SU-DHL-6 (cell line): ENCODE measurements around the gene TMSB4X.
A peak's percentile ranks its signal among the peaks of the same experiment; 100 is the strongest.

Experiments
- H2AFZ ChIP-seq: fragments of 200-600 bp; sonication (generic); 2 replicates; pipeline ENCODE4 v1.6.1; 2014; ENCODE audit warnings: low read depth, mild to moderate bottlenecking, moderate library complexity, mixed read lengths, antibody characterized with exemption, low read length; ENCODE audit not compliant: severe bottlenecking
- H3F3A ChIP-seq: fragments of 200-600 bp; shearing (Covaris generic); 2 replicates; pipeline ENCODE4 v1.6.0; 2016; ENCODE audit warnings: antibody characterized with exemption, mild to moderate bottlenecking; ENCODE audit not compliant: insufficient read depth
- H3K27ac ChIP-seq: fragments of 200-600 bp; sonication (generic); 2 replicates; pipeline ENCODE4 v1.5.1; 2016; ENCODE audit warnings: low read depth, mild to moderate bottlenecking, low read length, moderate library complexity, mixed read lengths
- H3K27me3 ChIP-seq: fragments of 200-600 bp; sonication (generic), shearing (Covaris generic); 2 replicates; pipeline ENCODE4 v1.6.0; 2014; ENCODE audit warnings: mild to moderate bottlenecking, low read length
- H3K36me3 ChIP-seq: fragments of 200-600 bp; sonication (generic); 2 replicates; pipeline ENCODE4 v1.6.1; 2014; ENCODE audit warnings: mild to moderate bottlenecking, low read length, mixed read lengths
- H3K4me2 ChIP-seq: fragments of 300-600, 200-600 bp; shearing (Covaris generic), sonication (generic); 2 replicates; pipeline ENCODE4 v1.6.0; 2014; ENCODE audit warnings: low read length, low read depth, mild to moderate bottlenecking; ENCODE audit not compliant: poor library complexity, severe bottlenecking
- H3K4me3 ChIP-seq: fragments of 200-600 bp; sonication (generic); 2 replicates; pipeline ENCODE4 v1.5.1; 2014; ENCODE audit warnings: antibody characterized with exemption, low read length, mild to moderate bottlenecking, mixed read lengths; ENCODE audit not compliant: insufficient read depth, poor library complexity, severe bottlenecking
- H3K79me2 ChIP-seq: fragments of 200-600 bp; sonication (generic); 2 replicates; pipeline ENCODE4 v1.6.1; 2014; ENCODE audit warnings: mild to moderate bottlenecking, low read length, moderate library complexity; ENCODE audit not compliant: insufficient read depth
- H3K9ac ChIP-seq: fragments of 200-600 bp; sonication (generic); 2 replicates; pipeline ENCODE4 v1.7.0; 2014; ENCODE audit warnings: mild to moderate bottlenecking, low read length
- H3K9me2 ChIP-seq: fragments of 200-600 bp; sonication (generic); replicated peaks from 2 replicates; pipeline ENCODE4 v1.6.1; 2014; ENCODE audit warnings: low read length; ENCODE audit not compliant: insufficient read depth
- H3K9me3 ChIP-seq: fragments of 200-600 bp; sonication (generic); 2 replicates; pipeline ENCODE4 v1.6.1; 2014; ENCODE audit warnings: low read length, mixed read lengths; ENCODE audit not compliant: insufficient read depth
- H4K20me1 ChIP-seq: fragments of 200-600 bp; sonication (generic); 2 replicates; pipeline ENCODE4 v1.6.1; 2014; ENCODE audit warnings: low read depth, mild to moderate bottlenecking, antibody characterized with exemption, low read length, moderate library complexity, mixed read lengths
- CTCF ChIP-seq: fragments of 200-600 bp; sonication (generic); IDR thresholded peaks from one replicate; pipeline ENCODE4 v1.5.1; 2017; ENCODE audit warnings: antibody characterized with exemption, mild to moderate bottlenecking, low read length, moderate library complexity; ENCODE audit not compliant: insufficient read depth, poor library complexity, severe bottlenecking
- EZH2phosphoT487 ChIP-seq: fragments of 200-600 bp; sonication (generic), shearing (Covaris generic); conservative IDR thresholded peaks from 2 replicates; pipeline ENCODE4 v1.6.1; 2018; ENCODE audit warnings: mild to moderate bottlenecking, antibody characterized with exemption, low read length, moderate library complexity, mixed read lengths

The TMSB4X gene

GRCh38 chrX:12970691-12971202, 4.2 kb upstream of the TMSB4X start:
- no peaks in the 10 kb centered on the region for H3K9me3 ChIP-seq
- peak overlapping the region; percentile 99 for H3K27ac ChIP-seq
- peaks cover 7% of the 10 kb centered on the region for H3K36me3 ChIP-seq
- H3K4me2 ChIP-seq, result peak overlapping the region; percentile 100
- H3K4me3 ChIP-seq, result peak overlapping the region; percentile 68
- H2AFZ ChIP-seq, result peak overlapping the region; percentile 18
- no peaks in the 10 kb centered on the region for H3K9me2 ChIP-seq
- H3F3A ChIP-seq, result peaks cover 56% of the 10 kb centered on the region
- no peaks in the 10 kb centered on the region for H3K27me3 ChIP-seq
- peak overlapping the region; percentile 99 for H3K9ac ChIP-seq
- TF ChIP-seq CTCF (no peak), EZH2phosphoT487 (no peak)
- no peaks in the 10 kb centered on the region for H4K20me1 ChIP-seq
- H3K79me2 ChIP-seq, result peaks cover 26% of the 10 kb centered on the region

- no peak overlapping the region for H2AFZ ChIP-seq
- peaks cover 32% of the 10 kb centered on the region for H3K79me2 ChIP-seq
- H3F3A ChIP-seq, result peaks cover 62% of the 10 kb centered on the region
- H3K27me3 ChIP-seq, result no peaks in the 10 kb centered on the region
- no peaks in the 10 kb centered on the region for H3K9me2 ChIP-seq
- no peaks in the 10 kb centered on the region for H3K9me3 ChIP-seq
- H3K4me2 ChIP-seq, result peak overlapping the region; percentile 100
- peak overlapping the region; percentile 99 for H3K27ac ChIP-seq
- H4K20me1 ChIP-seq, result no peaks in the 10 kb centered on the region
- peak overlapping the region; percentile 68 for H3K4me3 ChIP-seq
- TF ChIP-seq CTCF (no peak), EZH2phosphoT487 (no peak)
- peaks cover 14% of the 10 kb centered on the region for H3K36me3 ChIP-seq
- peak overlapping the region; percentile 99 for H3K9ac ChIP-seq
Observed at GRCh38 chrX:12971282-12972003, 3.5 kb upstream of the TMSB4X start.

- Histone ChIP-seq H3K27ac (peak overlapping the region; percentile 99), H4K20me1 (no peaks in the 10 kb centered on the region), H3K27me3 (no peaks in the 10 kb centered on the region), H2AFZ (no peak overlapping the region), H3K9me3 (no peaks in the 10 kb centered on the region), H3K9ac (peak overlapping the region; percentile 99), H3K4me2 (peak overlapping the region; percentile 100), H3K36me3 (peaks cover 18% of the 10 kb centered on the region), H3K79me2 (peaks cover 32% of the 10 kb centered on the region), H3K9me2 (no peaks in the 10 kb centered on the region), H3K4me3 (peak overlapping the region; percentile 68), H3F3A (peaks cover 69% of the 10 kb centered on the region)
- TF ChIP-seq EZH2phosphoT487 (no peak), CTCF (no peak)
Observed at GRCh38 chrX:12972243-12972642, 2.7 kb upstream of the TMSB4X start.
